ENCODE measurements around the gene VAPA. TPM values are rescaled to one million over a fixed set of nuclear protein-coding genes. Genes with fewer than 3 reads are reported as not detected.

VAPA gene
- total RNA-seq, 2 experiments from 2014 or later, result 162 to 177 TPM

DNA sequence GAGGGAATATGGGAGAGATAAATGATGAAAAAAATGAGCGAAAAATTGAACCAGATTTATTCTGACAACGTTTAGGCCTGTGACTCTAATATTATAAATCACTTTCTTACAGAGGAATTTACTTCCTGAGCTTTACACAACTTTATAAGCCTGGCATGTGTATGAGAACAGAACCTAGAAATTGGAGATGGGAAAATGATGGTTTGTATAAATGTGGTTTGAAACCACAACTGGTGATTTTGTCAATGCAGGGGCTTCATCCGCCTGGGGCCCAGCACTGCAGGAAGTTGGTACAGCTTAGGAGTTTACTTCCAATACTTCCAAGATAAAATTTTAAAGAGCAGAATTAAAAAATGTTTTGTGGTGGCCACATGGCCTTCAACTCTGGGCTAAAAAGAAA is 82.3 kb downstream of the VAPA start:
- Mint-ChIP-seq H3K4me1 (ENCODE audit: low read depth) (no peaks in the 10 kb centered on the region), H3K9me3 (peaks cover 11% of the 10 kb centered on the region), H3K4me3 (no peak overlapping the region), H3K27ac (no peak overlapping the region), H3K36me3 (ENCODE audit: low read depth) (no peaks in the 10 kb centered on the region), H3K27me3 (peaks cover 13% of the 10 kb centered on the region)
- Histone ChIP-seq H3K36me3 (ENCODE audit: insufficient read depth, low read length) (no peaks in the 10 kb centered on the region), H3K4me1 (ENCODE audit: insufficient read depth, low read length) (no peaks in the 10 kb centered on the region), H3K4me3 (ENCODE audit: low read length) (no peak overlapping the region), H3K27me3 (ENCODE audit: control insufficient read depth in 1 of 2, insufficient read depth in 2 of 2, low read length in 2 of 2) (no peaks in the 10 kb centered on the region), H3K27ac (ENCODE audit: low read depth in 1 of 2, low read length in 2 of 2) (no peak overlapping the region), H3K9me3 (ENCODE audit: control insufficient read depth in 1 of 2, insufficient read depth in 1 of 2, low read length in 2 of 2) (peaks cover 8 to 20% of the 10 kb centered on the region in 2 experiments)
- DNase-seq, result no peak
- ChIA-PET POLR2A (no interaction called here), CTCF (no interaction called here)
- intact Hi-C loops (cut with DNase I, micrococcal nuclease), result no loop called here
- TF ChIP-seq, protein P1, sequence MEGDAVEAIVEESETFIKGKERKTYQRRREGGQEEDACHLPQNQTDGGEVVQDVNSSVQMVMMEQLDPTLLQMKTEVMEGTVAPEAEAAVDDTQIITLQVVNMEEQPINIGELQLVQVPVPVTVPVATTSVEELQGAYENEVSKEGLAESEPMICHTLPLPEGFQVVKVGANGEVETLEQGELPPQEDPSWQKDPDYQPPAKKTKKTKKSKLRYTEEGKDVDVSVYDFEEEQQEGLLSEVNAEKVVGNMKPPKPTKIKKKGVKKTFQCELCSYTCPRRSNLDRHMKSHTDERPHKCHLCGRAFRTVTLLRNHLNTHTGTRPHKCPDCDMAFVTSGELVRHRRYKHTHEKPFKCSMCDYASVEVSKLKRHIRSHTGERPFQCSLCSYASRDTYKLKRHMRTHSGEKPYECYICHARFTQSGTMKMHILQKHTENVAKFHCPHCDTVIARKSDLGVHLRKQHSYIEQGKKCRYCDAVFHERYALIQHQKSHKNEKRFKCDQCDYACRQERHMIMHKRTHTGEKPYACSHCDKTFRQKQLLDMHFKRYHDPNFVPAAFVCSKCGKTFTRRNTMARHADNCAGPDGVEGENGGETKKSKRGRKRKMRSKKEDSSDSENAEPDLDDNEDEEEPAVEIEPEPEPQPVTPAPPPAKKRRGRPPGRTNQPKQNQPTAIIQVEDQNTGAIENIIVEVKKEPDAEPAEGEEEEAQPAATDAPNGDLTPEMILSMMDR (IDR thresholded peaks at IDR 0.05), result no peak
- no peak for ATAC-seq (ENCODE audit: poor library complexity)

DNA sequence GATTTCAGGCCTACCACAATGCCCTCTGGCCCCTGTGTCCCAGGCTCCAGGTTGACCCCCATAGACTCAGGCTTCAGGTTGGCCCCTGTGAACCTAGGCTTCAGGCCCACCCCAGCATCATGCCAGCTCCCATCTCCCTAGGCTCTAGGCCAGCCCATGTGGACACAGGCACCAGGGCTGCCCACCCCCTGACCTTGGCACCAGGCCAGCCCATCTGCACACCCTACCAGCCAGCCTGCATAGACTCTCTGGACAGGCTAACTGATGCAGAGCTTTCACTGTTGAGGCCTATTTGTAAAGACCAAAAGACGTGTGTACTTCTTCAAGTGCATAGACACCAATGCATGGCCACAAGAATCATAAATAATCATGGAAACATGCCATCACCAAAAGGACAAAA is 83.9 kb downstream of the VAPA start:
- Mint-ChIP-seq H3K4me1 (ENCODE audit: low read depth) (no peaks in the 10 kb centered on the region), H3K4me3 (no peak overlapping the region), H3K27me3 (no peaks in the 10 kb centered on the region), H3K27ac (no peak overlapping the region), H3K36me3 (ENCODE audit: low read depth) (no peaks in the 10 kb centered on the region), H3K9me3 (peaks cover 11% of the 10 kb centered on the region)
- Histone ChIP-seq H3K4me3 (ENCODE audit: low read length) (no peak overlapping the region), H3K27ac (ENCODE audit: low read depth in 1 of 2, low read length in 2 of 2) (no peak overlapping the region), H3K4me1 (ENCODE audit: insufficient read depth, low read length) (no peaks in the 10 kb centered on the region), H3K36me3 (ENCODE audit: insufficient read depth, low read length) (no peaks in the 10 kb centered on the region), H3K27me3 (ENCODE audit: control insufficient read depth in 1 of 2, insufficient read depth in 2 of 2, low read length in 2 of 2) (no peaks in the 10 kb centered on the region), H3K9me3 (ENCODE audit: control insufficient read depth in 1 of 2, insufficient read depth in 1 of 2, low read length in 2 of 2) (peaks cover 7 to 20% of the 10 kb centered on the region in 2 experiments)
- intact Hi-C loops (cut with DNase I, micrococcal nuclease), result no loop called here
- ChIA-PET POLR2A (no interaction called here), CTCF (no interaction called here)
- TF ChIP-seq, protein P1 (IDR thresholded peaks at IDR 0.05), result no peak
- no peak for DNase-seq
- no peak for ATAC-seq (ENCODE audit: poor library complexity)

DNA sequence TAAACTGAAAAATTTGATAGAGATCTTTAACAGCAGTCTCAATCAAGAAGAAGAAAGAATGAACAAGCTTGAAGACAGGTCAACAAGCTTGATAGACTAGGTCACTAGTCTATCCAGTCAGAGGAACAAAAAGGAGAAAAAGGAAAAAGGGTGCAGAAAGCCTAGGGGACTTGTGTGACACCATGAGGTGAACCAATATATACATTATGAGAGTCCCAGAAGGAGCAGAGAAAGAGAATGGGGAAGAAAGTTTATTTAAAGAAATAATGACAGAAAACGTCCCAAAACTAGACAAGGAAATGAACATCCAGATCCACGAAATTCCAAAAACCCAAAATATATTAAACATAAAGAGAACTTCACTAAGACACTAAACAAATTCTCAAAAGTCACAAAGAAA is 84.5 kb downstream of the VAPA start:
- no peak overlapping the region for H3K27ac Mint-ChIP-seq
- intact Hi-C loops (cut with DNase I, micrococcal nuclease), result no loop called here
- no peak overlapping the region for H3K4me3 Mint-ChIP-seq
- no peaks in the 10 kb centered on the region for H3K4me1 Mint-ChIP-seq (ENCODE audit: low read depth)
- no peak for ATAC-seq (ENCODE audit: poor library complexity)
- no peaks in the 10 kb centered on the region for H3K27me3 Mint-ChIP-seq
- Histone ChIP-seq H3K27me3 (ENCODE audit: control insufficient read depth in 1 of 2, insufficient read depth in 2 of 2, low read length in 2 of 2) (peaks cover 0 to under 1% of the 10 kb centered on the region in 2 experiments), H3K4me3 (ENCODE audit: low read length) (no peak overlapping the region), H3K4me1 (ENCODE audit: insufficient read depth, low read length) (no peaks in the 10 kb centered on the region), H3K27ac (ENCODE audit: low read depth in 1 of 2, low read length in 2 of 2) (no peak overlapping the region), H3K9me3 (ENCODE audit: control insufficient read depth in 1 of 2, insufficient read depth in 1 of 2, low read length in 2 of 2) (peaks cover 7 to 20% of the 10 kb centered on the region in 2 experiments), H3K36me3 (ENCODE audit: insufficient read depth, low read length) (no peaks in the 10 kb centered on the region)
- peaks cover 11% of the 10 kb centered on the region for H3K9me3 Mint-ChIP-seq
- no peak for DNase-seq
- ChIA-PET CTCF (no interaction called here), POLR2A (no interaction called here)
- TF ChIP-seq, protein P1 (IDR thresholded peaks at IDR 0.05), result no peak
- H3K36me3 Mint-ChIP-seq (ENCODE audit: low read depth), result no peaks in the 10 kb centered on the region
